Neural cell (in vitro differentiated cells): ENCODE results near the gene EXOC3L2. TPM values are rescaled to one million over a fixed set of nuclear protein-coding genes. Genes with fewer than 3 reads are reported as not detected.

Source experiments
- H2AFZ ChIP-seq: fragments of 200-600, 300-800 bp; sonication (generic), shearing (Covaris generic); 2 replicates; pipeline ENCODE4 v1.6.0; 2014; ENCODE audit warnings: low read depth, mild to moderate bottlenecking, antibody characterized with exemption, low read length, moderate library complexity
- H3F3A ChIP-seq: fragments of 200-600 bp; shearing (Covaris generic); 2 replicates; pipeline ENCODE4 v1.6.1; 2016; ENCODE audit warnings: mild to moderate bottlenecking, moderate library complexity, mixed read lengths, antibody characterized with exemption, low read length; ENCODE audit not compliant: insufficient read depth, poor library complexity, severe bottlenecking
- H3K27ac ChIP-seq: fragments of 200-600, 300-800 bp; sonication (generic), shearing (Covaris generic); 2 replicates; pipeline ENCODE4 v1.5.1; 2014; ENCODE audit warnings: mild to moderate bottlenecking, low read length, moderate library complexity
- H3K27me3 ChIP-seq: fragments of 300-800, 200-600 bp; sonication (generic), shearing (Covaris generic); 2 replicates; pipeline ENCODE4 v1.6.0; 2014; ENCODE audit warnings: mild to moderate bottlenecking, low read depth, low read length, moderate library complexity; ENCODE audit not compliant: insufficient read depth
- H3K36me3 ChIP-seq: fragments of 300-800, 200-600 bp; sonication (generic), shearing (Covaris generic); 2 replicates; pipeline ENCODE4 v1.5.1; 2014; ENCODE audit warnings: mild to moderate bottlenecking, antibody characterized with exemption, low read length, moderate library complexity; ENCODE audit not compliant: insufficient read depth
- H3K4me2 ChIP-seq: fragments of 300-800, 200-600 bp; sonication (generic), shearing (Covaris generic); 2 replicates; pipeline ENCODE4 v1.6.0; 2014; ENCODE audit warnings: mild to moderate bottlenecking, low read length
- H3K4me3 ChIP-seq: fragments of 300-800, 200-600 bp; sonication (generic), shearing (Covaris generic); 2 replicates; pipeline ENCODE4 v1.5.1; 2014; ENCODE audit warnings: mild to moderate bottlenecking, low read length, moderate library complexity
- H3K79me2 ChIP-seq: fragments of 200-600 bp; shearing (Covaris generic); replicated peaks from 2 replicates; pipeline ENCODE4 v1.6.0; 2014; ENCODE audit warnings: mild to moderate bottlenecking, low read length, moderate library complexity; ENCODE audit not compliant: insufficient read depth
- H3K9ac ChIP-seq: fragments of 300-800, 200-600 bp; sonication (generic), shearing (Covaris generic); 2 replicates; pipeline ENCODE4 v1.6.1; 2016; ENCODE audit warnings: mild to moderate bottlenecking, low read length, mixed read lengths
- H3K9me2 ChIP-seq: fragments of 200-600 bp; shearing (Covaris generic); 2 replicates; pipeline ENCODE4 v1.6.1; 2016; ENCODE audit warnings: mild to moderate bottlenecking, low read length, mixed read lengths; ENCODE audit not compliant: insufficient read depth
- H3K9me3 ChIP-seq: fragments of 200-600, 300-800 bp; sonication (generic), shearing (Covaris generic); 2 replicates; pipeline ENCODE4 v1.6.1; 2016; ENCODE audit warnings: mild to moderate bottlenecking, mixed run types, low read length, moderate library complexity, mixed read lengths
- H4K20me1 ChIP-seq: fragments of 200-600 bp; shearing (Covaris generic); 2 replicates; pipeline ENCODE4 v1.6.1; 2016; ENCODE audit warnings: mild to moderate bottlenecking, mixed run types; ENCODE audit not compliant: insufficient read depth
- EP300 ChIP-seq: fragments of 450-650 bp; conservative IDR thresholded peaks from 2 replicates; pipeline ENCODE4 v1.6.1; 2014; ENCODE audit warnings: antibody characterized with exemption, mild to moderate bottlenecking, moderate library complexity; ENCODE audit not compliant: poor library complexity, severe bottlenecking
- EZH2 ChIP-seq: fragments of 200-600, 300-800 bp; shearing (Covaris generic), sonication (generic); IDR thresholded peaks from 2 replicates; pipeline ENCODE4 v1.6.1; 2014; ENCODE audit warnings: antibody characterized with exemption, low read length, borderline replicate concordance, mild to moderate bottlenecking; ENCODE audit not compliant: insufficient read depth, poor library complexity, severe bottlenecking
- MXI1 ChIP-seq: fragments of 450-650 bp; conservative IDR thresholded peaks from 2 replicates; pipeline ENCODE4 v1.6.1; 2014; ENCODE audit warnings: antibody characterized with exemption, mild to moderate bottlenecking; ENCODE audit not compliant: poor library complexity, severe bottlenecking
- POLR2AphosphoS5 ChIP-seq: IDR thresholded peaks from 2 replicates; pipeline ENCODE4 v1.6.1; 2012
- RAD21 ChIP-seq: fragments of 450-650 bp; conservative IDR thresholded peaks from 2 replicates; pipeline ENCODE4 v1.6.1; 2014; ENCODE audit warnings: antibody characterized with exemption, mild to moderate bottlenecking, moderate library complexity
- SMC3 ChIP-seq: fragments of 450-650 bp; conservative IDR thresholded peaks from 2 replicates; pipeline ENCODE4 v1.6.1; 2014; ENCODE audit warnings: antibody characterized with exemption, mild to moderate bottlenecking, moderate library complexity; ENCODE audit not compliant: poor library complexity
- TAF1 ChIP-seq: IDR thresholded peaks from 2 replicates; pipeline ENCODE4 v1.6.1; 2012; ENCODE audit warnings: low read depth
- polyA plus RNA-seq: library from polyadenylated mRNA; depleted of rRNA; stranded (reverse); fragments of >200 nt; gene quantifications from 2 replicates; pipeline ENCODE4 v1.2.3, GENCODE V29; 2014
- TF ChIP-seq, protein P1 (sequence below): fragments of 450-650 bp; IDR thresholded peaks from 2 replicates; pipeline ENCODE4 v1.5.1; 2014; ENCODE audit warnings: antibody characterized with exemption, mild to moderate bottlenecking, moderate library complexity; ENCODE audit not compliant: poor library complexity, severe bottlenecking
- TF ChIP-seq, protein P2 (sequence below): IDR thresholded peaks from 2 replicates; pipeline ENCODE4 v1.6.1; 2012; ENCODE audit warnings: borderline replicate concordance

The EXOC3L2 gene
- polyA plus RNA-seq, 1 donor from 2014 or later: not detected

DNA sequence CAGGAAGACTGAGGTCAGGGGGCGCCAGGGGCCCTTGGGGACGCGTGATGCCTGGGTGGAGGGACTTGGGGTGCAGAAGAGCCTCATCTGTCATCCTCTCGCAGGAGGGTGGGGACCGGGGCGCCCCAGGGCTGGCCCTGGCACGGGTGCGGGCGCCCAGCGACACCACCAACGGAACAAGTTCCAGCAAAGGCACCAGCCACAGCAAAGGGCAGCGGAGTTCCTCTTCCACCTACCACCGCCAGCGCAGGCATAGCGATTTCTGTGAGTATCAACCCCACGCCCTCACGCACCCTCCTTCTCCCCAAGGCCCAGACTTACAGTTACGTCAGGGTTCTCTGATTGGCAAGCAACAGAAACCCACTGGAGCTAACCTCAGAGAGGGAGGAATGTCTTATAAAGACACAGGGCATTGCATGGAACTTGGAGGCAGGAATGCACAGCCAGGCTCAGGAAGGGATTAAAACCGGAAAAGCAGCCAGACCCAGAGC, 35.3 kb upstream of the EXOC3L2 start:
- peaks cover 6% of the 10 kb centered on the region for H3K36me3 ChIP-seq
- no peaks in the 10 kb centered on the region for H3K27me3 ChIP-seq
- H3F3A ChIP-seq: no peaks in the 10 kb centered on the region
- no peaks in the 10 kb centered on the region for H4K20me1 ChIP-seq
- H3K9me3 ChIP-seq: no peaks in the 10 kb centered on the region
- H3K4me3 ChIP-seq: no peak overlapping the region
- H3K4me2 ChIP-seq: no peak overlapping the region
- H3K27ac ChIP-seq: no peak overlapping the region
- no peaks in the 10 kb centered on the region for H3K9me2 ChIP-seq
- H2AFZ ChIP-seq: no peak overlapping the region
- no peak overlapping the region for H3K9ac ChIP-seq
- TF ChIP-seq POLR2AphosphoS5 (no peak), MXI1 (no peak), EP300 (no peak), RAD21 (no peak), TAF1 (no peak), SMC3 (no peak), EZH2 (no peak)
- TF ChIP-seq, protein P1, sequence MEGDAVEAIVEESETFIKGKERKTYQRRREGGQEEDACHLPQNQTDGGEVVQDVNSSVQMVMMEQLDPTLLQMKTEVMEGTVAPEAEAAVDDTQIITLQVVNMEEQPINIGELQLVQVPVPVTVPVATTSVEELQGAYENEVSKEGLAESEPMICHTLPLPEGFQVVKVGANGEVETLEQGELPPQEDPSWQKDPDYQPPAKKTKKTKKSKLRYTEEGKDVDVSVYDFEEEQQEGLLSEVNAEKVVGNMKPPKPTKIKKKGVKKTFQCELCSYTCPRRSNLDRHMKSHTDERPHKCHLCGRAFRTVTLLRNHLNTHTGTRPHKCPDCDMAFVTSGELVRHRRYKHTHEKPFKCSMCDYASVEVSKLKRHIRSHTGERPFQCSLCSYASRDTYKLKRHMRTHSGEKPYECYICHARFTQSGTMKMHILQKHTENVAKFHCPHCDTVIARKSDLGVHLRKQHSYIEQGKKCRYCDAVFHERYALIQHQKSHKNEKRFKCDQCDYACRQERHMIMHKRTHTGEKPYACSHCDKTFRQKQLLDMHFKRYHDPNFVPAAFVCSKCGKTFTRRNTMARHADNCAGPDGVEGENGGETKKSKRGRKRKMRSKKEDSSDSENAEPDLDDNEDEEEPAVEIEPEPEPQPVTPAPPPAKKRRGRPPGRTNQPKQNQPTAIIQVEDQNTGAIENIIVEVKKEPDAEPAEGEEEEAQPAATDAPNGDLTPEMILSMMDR: no peak
- H3K79me2 ChIP-seq: no peaks in the 10 kb centered on the region

DNA sequence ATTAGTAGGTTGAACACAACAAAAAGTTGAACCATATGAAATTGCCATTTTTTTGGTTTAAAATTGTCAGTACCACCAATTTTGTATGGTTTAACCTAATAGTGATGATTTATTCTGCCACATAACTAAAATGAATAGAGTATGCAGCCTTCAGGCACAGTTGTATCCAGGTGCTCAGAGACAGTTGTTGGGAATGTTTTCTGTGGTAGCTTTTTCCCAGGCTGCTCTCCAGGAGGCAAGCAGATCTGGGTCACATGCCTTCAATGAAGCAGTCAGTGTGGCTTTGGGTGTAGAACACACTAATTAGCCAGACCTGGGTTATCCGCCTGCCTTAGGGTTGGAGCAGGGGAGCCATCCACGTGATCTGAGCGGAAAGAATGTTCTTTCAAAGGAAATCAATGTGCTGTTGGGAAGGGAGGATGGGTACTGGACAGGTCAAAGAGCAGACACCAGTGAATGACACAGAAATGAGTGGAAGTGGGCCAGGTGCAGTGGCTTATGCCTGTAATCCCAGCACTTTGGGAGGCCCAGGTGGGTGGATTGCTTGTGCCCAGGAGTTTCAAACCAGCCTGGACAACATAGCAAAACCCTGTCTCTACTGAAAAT, 34.5 kb upstream of the EXOC3L2 start:
- Histone ChIP-seq H3K27me3 (no peaks in the 10 kb centered on the region), H4K20me1 (no peaks in the 10 kb centered on the region), H3K79me2 (no peaks in the 10 kb centered on the region), H2AFZ (no peak overlapping the region), H3K9me2 (no peaks in the 10 kb centered on the region), H3K27ac (no peak overlapping the region), H3K36me3 (peaks cover 6% of the 10 kb centered on the region), H3F3A (no peaks in the 10 kb centered on the region), H3K9ac (no peak overlapping the region), H3K4me2 (no peak overlapping the region), H3K4me3 (no peak overlapping the region), H3K9me3 (no peaks in the 10 kb centered on the region)
- TF ChIP-seq POLR2AphosphoS5: no peak
- TF ChIP-seq SMC3: no peak
- no peak for TF ChIP-seq MXI1
- TF ChIP-seq, protein P2, sequence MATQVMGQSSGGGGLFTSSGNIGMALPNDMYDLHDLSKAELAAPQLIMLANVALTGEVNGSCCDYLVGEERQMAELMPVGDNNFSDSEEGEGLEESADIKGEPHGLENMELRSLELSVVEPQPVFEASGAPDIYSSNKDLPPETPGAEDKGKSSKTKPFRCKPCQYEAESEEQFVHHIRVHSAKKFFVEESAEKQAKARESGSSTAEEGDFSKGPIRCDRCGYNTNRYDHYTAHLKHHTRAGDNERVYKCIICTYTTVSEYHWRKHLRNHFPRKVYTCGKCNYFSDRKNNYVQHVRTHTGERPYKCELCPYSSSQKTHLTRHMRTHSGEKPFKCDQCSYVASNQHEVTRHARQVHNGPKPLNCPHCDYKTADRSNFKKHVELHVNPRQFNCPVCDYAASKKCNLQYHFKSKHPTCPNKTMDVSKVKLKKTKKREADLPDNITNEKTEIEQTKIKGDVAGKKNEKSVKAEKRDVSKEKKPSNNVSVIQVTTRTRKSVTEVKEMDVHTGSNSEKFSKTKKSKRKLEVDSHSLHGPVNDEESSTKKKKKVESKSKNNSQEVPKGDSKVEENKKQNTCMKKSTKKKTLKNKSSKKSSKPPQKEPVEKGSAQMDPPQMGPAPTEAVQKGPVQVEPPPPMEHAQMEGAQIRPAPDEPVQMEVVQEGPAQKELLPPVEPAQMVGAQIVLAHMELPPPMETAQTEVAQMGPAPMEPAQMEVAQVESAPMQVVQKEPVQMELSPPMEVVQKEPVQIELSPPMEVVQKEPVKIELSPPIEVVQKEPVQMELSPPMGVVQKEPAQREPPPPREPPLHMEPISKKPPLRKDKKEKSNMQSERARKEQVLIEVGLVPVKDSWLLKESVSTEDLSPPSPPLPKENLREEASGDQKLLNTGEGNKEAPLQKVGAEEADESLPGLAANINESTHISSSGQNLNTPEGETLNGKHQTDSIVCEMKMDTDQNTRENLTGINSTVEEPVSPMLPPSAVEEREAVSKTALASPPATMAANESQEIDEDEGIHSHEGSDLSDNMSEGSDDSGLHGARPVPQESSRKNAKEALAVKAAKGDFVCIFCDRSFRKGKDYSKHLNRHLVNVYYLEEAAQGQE: no peak
- TF ChIP-seq RAD21: no peak
- TF ChIP-seq EZH2: no peak
- TF ChIP-seq TAF1: no peak
- TF ChIP-seq, protein P1: no peak
- no peak for TF ChIP-seq EP300
